HFFc6 (cell line): Measurements from ENCODE around the gene ZDHHC13. TPM values are rescaled to one million over a fixed set of nuclear protein-coding genes. Genes with fewer than 3 reads are reported as not detected.

ENCODE experiments used
- DNase-seq: peaks from one replicate; pipeline ENCODE4 v3.0.0-alpha.2; 2018
- H3K27ac Mint-ChIP-seq: 2 replicates; pipeline ENCODE4 v1.8.0; 2020; ENCODE audit warnings: mild to moderate bottlenecking, mixed read lengths
- H3K27me3 Mint-ChIP-seq: 2 replicates; pipeline ENCODE4 v1.8.0; 2021; ENCODE audit warnings: mild to moderate bottlenecking, moderate library complexity, mixed read lengths; ENCODE audit not compliant: insufficient read depth
- H3K36me3 Mint-ChIP-seq: 2 replicates; pipeline ENCODE4 v1.8.0; 2021; ENCODE audit warnings: low read depth, mixed read lengths
- H3K4me1 Mint-ChIP-seq: 2 replicates; pipeline ENCODE4 v1.8.0; 2020; ENCODE audit warnings: low read depth, mixed read lengths
- H3K4me3 Mint-ChIP-seq: 2 replicates; pipeline ENCODE4 v1.8.0; 2020; ENCODE audit warnings: mild to moderate bottlenecking, moderate library complexity, mixed read lengths
- H3K9me3 Mint-ChIP-seq: 2 replicates; pipeline ENCODE4 v1.8.0; 2020; ENCODE audit warnings: mild to moderate bottlenecking, mixed read lengths
- CTCF ChIP-seq: fragments of 200-600 bp; sonication (generic); IDR thresholded peaks from 2 replicates; pipeline ENCODE4 v1.5.0; 2021; ENCODE audit warnings: antibody characterized with exemption, mild to moderate bottlenecking
- total RNA-seq, 6 experiments: library from RNA; stranded (reverse); fragmentation: NEBNext Ultra II Directional; extraction: Animal tissue kit (Norgen Biotek cat#: 25700); gene quantifications; 2 replicates in 1 of 6; 3 replicates in 5 of 6; pipeline ENCODE4 v1.2.3, GENCODE V29; 2021

ZDHHC13 gene
- total RNA-seq, 6 experiments from 2014 or later = 9.9 to 15.7 (median 11.2) TPM

GRCh38 chr11:19209617-19210370 is 92.8 kb downstream of the ZDHHC13 start:
- H3K4me1 Mint-ChIP-seq = peaks cover 10% of the 10 kb centered on the region
- H3K9me3 Mint-ChIP-seq = no peaks in the 10 kb centered on the region

GRCh38 chr11:19216021-19216420 is 99.1 kb downstream of the ZDHHC13 start:
- Mint-ChIP-seq H3K27ac (no peak overlapping the region), H3K36me3 (no peaks in the 10 kb centered on the region), H3K4me1 (peaks cover 4% of the 10 kb centered on the region; the same call in 1 of the 2 replicates), H3K4me3 (no peak overlapping the region), H3K27me3 (peaks cover 17% of the 10 kb centered on the region), H3K9me3 (no peaks in the 10 kb centered on the region)
- no peak for DNase-seq
- no peak for TF ChIP-seq CTCF

More at GRCh38 chr11:19209617-19210370, 92.8 kb downstream of the ZDHHC13 start:
- Mint-ChIP-seq H3K36me3 (no peaks in the 10 kb centered on the region), H3K4me3 (no peak overlapping the region), H3K27me3 (peaks cover 16% of the 10 kb centered on the region), H3K27ac (no peak overlapping the region)
- TF ChIP-seq CTCF = no peak
- DNase-seq = no peak

- TF ChIP-seq CTCF = no peak
- DNase-seq = no peak
- Mint-ChIP-seq H3K36me3 (no peaks in the 10 kb centered on the region), H3K9me3 (no peaks in the 10 kb centered on the region), H3K4me1 (peaks cover 4% of the 10 kb centered on the region; the same call in 1 of the 2 replicates), H3K27me3 (peaks cover 17% of the 10 kb centered on the region), H3K4me3 (no peak overlapping the region), H3K27ac (no peak overlapping the region)
These were observed 99.9 kb downstream of the ZDHHC13 start for GRCh38 chr11:19216709-19217374.

GRCh38 chr11:19218216-19218615 is 101.2 kb downstream of the ZDHHC13 start:
- DNase-seq = no peak
- Mint-ChIP-seq H3K27ac (no peak overlapping the region), H3K36me3 (no peaks in the 10 kb centered on the region), H3K9me3 (no peaks in the 10 kb centered on the region), H3K4me3 (no peak overlapping the region), H3K4me1 (peaks cover 4% of the 10 kb centered on the region; the same call in 1 of the 2 replicates), H3K27me3 (peaks cover 17% of the 10 kb centered on the region)
- TF ChIP-seq CTCF = no peak

- TF ChIP-seq CTCF = no peak
- no peak overlapping the region for H3K4me3 Mint-ChIP-seq
- DNase-seq = no peak
- H3K27me3 Mint-ChIP-seq = peaks cover 17% of the 10 kb centered on the region
- H3K27ac Mint-ChIP-seq = no peak overlapping the region
- no peaks in the 10 kb centered on the region for H3K36me3 Mint-ChIP-seq
- H3K4me1 Mint-ChIP-seq = peaks cover 4% of the 10 kb centered on the region; the same call in 1 of the 2 replicates
- H3K9me3 Mint-ChIP-seq = no peaks in the 10 kb centered on the region
These were observed 102.0 kb downstream of the ZDHHC13 start for GRCh38 chr11:19218786-19219460.
